ENCODE measurements around the gene ABTB2.

DNA sequence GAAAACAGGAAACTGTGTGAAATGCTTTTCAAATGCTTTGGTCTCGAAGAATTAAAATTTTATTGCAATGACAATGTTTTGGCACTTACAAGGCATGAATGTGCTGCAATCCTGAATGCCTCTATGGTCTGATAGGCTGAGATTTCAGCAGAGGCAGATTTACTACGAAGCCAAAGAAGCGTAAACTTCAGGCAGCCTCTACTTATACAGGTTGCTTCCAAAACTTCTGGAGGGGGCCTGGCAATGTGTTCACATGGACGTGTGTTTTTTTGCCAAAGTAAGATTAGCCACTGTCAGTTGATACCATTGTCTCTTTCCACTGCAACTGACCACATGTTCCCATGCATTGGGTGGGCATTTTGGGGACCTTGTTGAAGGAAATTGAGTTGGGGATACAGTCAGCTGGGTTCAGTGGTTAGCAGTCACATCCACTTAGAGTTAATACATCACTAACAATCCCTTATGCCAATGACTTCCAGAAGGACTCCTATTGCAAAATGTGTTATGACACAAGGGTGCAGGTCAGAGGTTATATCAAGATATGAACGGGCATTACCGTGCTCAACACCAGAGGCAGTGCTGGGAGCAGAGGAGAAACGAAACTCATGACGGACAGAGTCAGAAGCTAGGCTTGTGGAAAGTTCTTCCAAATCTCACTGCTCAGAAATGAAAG, 48.8 kb downstream of the ABTB2 start:
- TF ChIP-seq, protein P1, sequence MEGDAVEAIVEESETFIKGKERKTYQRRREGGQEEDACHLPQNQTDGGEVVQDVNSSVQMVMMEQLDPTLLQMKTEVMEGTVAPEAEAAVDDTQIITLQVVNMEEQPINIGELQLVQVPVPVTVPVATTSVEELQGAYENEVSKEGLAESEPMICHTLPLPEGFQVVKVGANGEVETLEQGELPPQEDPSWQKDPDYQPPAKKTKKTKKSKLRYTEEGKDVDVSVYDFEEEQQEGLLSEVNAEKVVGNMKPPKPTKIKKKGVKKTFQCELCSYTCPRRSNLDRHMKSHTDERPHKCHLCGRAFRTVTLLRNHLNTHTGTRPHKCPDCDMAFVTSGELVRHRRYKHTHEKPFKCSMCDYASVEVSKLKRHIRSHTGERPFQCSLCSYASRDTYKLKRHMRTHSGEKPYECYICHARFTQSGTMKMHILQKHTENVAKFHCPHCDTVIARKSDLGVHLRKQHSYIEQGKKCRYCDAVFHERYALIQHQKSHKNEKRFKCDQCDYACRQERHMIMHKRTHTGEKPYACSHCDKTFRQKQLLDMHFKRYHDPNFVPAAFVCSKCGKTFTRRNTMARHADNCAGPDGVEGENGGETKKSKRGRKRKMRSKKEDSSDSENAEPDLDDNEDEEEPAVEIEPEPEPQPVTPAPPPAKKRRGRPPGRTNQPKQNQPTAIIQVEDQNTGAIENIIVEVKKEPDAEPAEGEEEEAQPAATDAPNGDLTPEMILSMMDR (IDR thresholded peaks at IDR 0.05) = no peak
- TF ChIP-seq POLR2A (IDR thresholded peaks at IDR 0.05) = no peak
- TF ChIP-seq POLR2AphosphoS5 (IDR thresholded peaks at IDR 0.05) = no peak
- no peak for TF ChIP-seq EP300 (IDR thresholded peaks at IDR 0.05)
